Duodenal mucosa (tissue), 2 donors: Measurements from ENCODE around the gene TTBK1.

ENCODE experiments used
- H3K27ac ChIP-seq: one replicate; pipeline ENCODE4 v1.7.0; 2013; ENCODE audit warnings: low read depth, low read length
- H3K27me3 ChIP-seq, 2 donors: one replicate each; pipeline ENCODE4 v1.7.0; 2013; ENCODE audit warnings: low read length in 2 of 2, control low read depth in 1 of 2; ENCODE audit not compliant: insufficient read depth in 2 of 2, control insufficient read depth in 1 of 2
- H3K36me3 ChIP-seq, 2 donors: one replicate each; pipeline ENCODE4 v1.7.0; 2013; ENCODE audit warnings: low read length in 2 of 2, control low read depth in 1 of 2; ENCODE audit not compliant: insufficient read depth in 2 of 2, control insufficient read depth in 1 of 2
- H3K4me1 ChIP-seq, 2 donors: one replicate each; pipeline ENCODE4 v1.7.0; 2013; ENCODE audit warnings: low read length in 2 of 2, control low read depth in 1 of 2; ENCODE audit not compliant: insufficient read depth in 2 of 2, control insufficient read depth in 1 of 2
- H3K4me3 ChIP-seq, 2 donors: one replicate each; pipeline ENCODE4 v1.7.0; 2013; ENCODE audit warnings: low read length in 2 of 2, low read depth in 1 of 2
- H3K9ac ChIP-seq, 2 donors: one replicate each; pipeline ENCODE4 v1.7.0; 2013; ENCODE audit warnings: low read length in 2 of 2, low read depth in 1 of 2
- H3K9me3 ChIP-seq, 2 donors: one replicate each; pipeline ENCODE4 v1.7.0; 2013; ENCODE audit warnings: low read length in 2 of 2, control low read depth in 1 of 2; ENCODE audit not compliant: control insufficient read depth in 1 of 2

The TTBK1 gene

GRCh38 chr6:43254138-43254817 is 11.0 kb downstream of the TTBK1 start:
- Histone ChIP-seq H3K4me1 (no peaks in the 10 kb centered on the region), H3K36me3 (no peaks in the 10 kb centered on the region), H3K4me3 (no peak overlapping the region), H3K9me3 (no peaks in the 10 kb centered on the region), H3K27ac (no peak overlapping the region), H3K27me3 (peaks cover 17 to 20% of the 10 kb centered on the region in 2 donors), H3K9ac (no peak overlapping the region)

GRCh38 chr6:43254846-43255245 is 11.6 kb downstream of the TTBK1 start:
- no peak overlapping the region for H3K4me3 ChIP-seq
- H3K27ac ChIP-seq: no peak overlapping the region
- H3K27me3 ChIP-seq: peaks cover 17 to 20% of the 10 kb centered on the region in 2 donors
- no peaks in the 10 kb centered on the region for H3K4me1 ChIP-seq
- no peak overlapping the region for H3K9ac ChIP-seq
- no peaks in the 10 kb centered on the region for H3K36me3 ChIP-seq
- no peaks in the 10 kb centered on the region for H3K9me3 ChIP-seq

GRCh38 chr6:43255408-43256054 is 12.2 kb downstream of the TTBK1 start:
- Histone ChIP-seq H3K27ac (no peak overlapping the region), H3K4me3 (no peak overlapping the region), H3K27me3 (peaks cover 15 to 19% of the 10 kb centered on the region in 2 donors), H3K9ac (no peak overlapping the region), H3K4me1 (no peaks in the 10 kb centered on the region), H3K9me3 (no peaks in the 10 kb centered on the region), H3K36me3 (no peaks in the 10 kb centered on the region)

GRCh38 chr6:43256670-43257366 is 13.5 kb downstream of the TTBK1 start:
- H3K9me3 ChIP-seq: no peaks in the 10 kb centered on the region
- H3K36me3 ChIP-seq: no peaks in the 10 kb centered on the region
- H3K9ac ChIP-seq: no peak overlapping the region
- no peak overlapping the region for H3K27ac ChIP-seq
- no peak overlapping the region for H3K4me3 ChIP-seq
- peaks cover 3 to 7% of the 10 kb centered on the region in 2 donors for H3K27me3 ChIP-seq
- H3K4me1 ChIP-seq: no peaks in the 10 kb centered on the region

GRCh38 chr6:43257367-43258145 is 14.3 kb downstream of the TTBK1 start:
- Histone ChIP-seq H3K4me3 (no peak overlapping the region), H3K9ac (no peak overlapping the region), H3K27ac (no peak overlapping the region), H3K9me3 (no peaks in the 10 kb centered on the region), H3K36me3 (no peaks in the 10 kb centered on the region), H3K4me1 (peaks cover 0 to 1% of the 10 kb centered on the region in 2 donors), H3K27me3 (peaks cover 0 to 4% of the 10 kb centered on the region in 2 donors)

- no peaks in the 10 kb centered on the region for H3K9me3 ChIP-seq
These were observed 14.9 kb downstream of the TTBK1 start for GRCh38 chr6:43258180-43258579.

GRCh38 chr6:43258807-43259686 is 15.8 kb downstream of the TTBK1 start:
- H3K4me3 ChIP-seq: no peak overlapping the region
- H3K27me3 ChIP-seq: no peaks in the 10 kb centered on the region
- H3K36me3 ChIP-seq: no peaks in the 10 kb centered on the region
- H3K27ac ChIP-seq: no peak overlapping the region
- H3K9me3 ChIP-seq: no peaks in the 10 kb centered on the region
- H3K9ac ChIP-seq: no peak overlapping the region
- peaks cover 3% of the 10 kb centered on the region in 2 donors for H3K4me1 ChIP-seq

More at GRCh38 chr6:43258180-43258579, 14.9 kb downstream of the TTBK1 start:
- Histone ChIP-seq H3K27ac (no peak overlapping the region), H3K4me1 (peaks cover 0 to 3% of the 10 kb centered on the region in 2 donors), H3K36me3 (no peaks in the 10 kb centered on the region), H3K9ac (no peak overlapping the region), H3K27me3 (peaks cover 0 to 3% of the 10 kb centered on the region in 2 donors), H3K4me3 (no peak overlapping the region)

GRCh38 chr6:43260791-43261190 is 17.5 kb downstream of the TTBK1 start:
- Histone ChIP-seq H3K9me3 (no peaks in the 10 kb centered on the region), H3K4me1 (peaks cover 3% of the 10 kb centered on the region in 2 donors), H3K4me3 (no peak overlapping the region), H3K36me3 (no peaks in the 10 kb centered on the region), H3K9ac (no peak overlapping the region), H3K27ac (no peak overlapping the region), H3K27me3 (no peaks in the 10 kb centered on the region)

- no peak overlapping the region for H3K4me3 ChIP-seq
These were observed 17.9 kb downstream of the TTBK1 start for GRCh38 chr6:43261198-43261597.

More at GRCh38 chr6:43261198-43261597, 17.9 kb downstream of the TTBK1 start:
- Histone ChIP-seq H3K4me1 (peaks cover 3% of the 10 kb centered on the region in 2 donors), H3K27me3 (no peaks in the 10 kb centered on the region), H3K36me3 (no peaks in the 10 kb centered on the region), H3K9ac (no peak overlapping the region), H3K9me3 (no peaks in the 10 kb centered on the region), H3K27ac (no peak overlapping the region)
